Stomach smooth muscle (tissue), 2 donors: ENCODE results near the gene ESYT1.
"Not testable (repeated sequence)": the region's sequence is repeated elsewhere in the genome, so short reads cannot be mapped to it uniquely, and the experiment has no call there.

Experiments
- H3K27ac ChIP-seq: one replicate; pipeline ENCODE4 v1.7.0; 2013; ENCODE audit warnings: mild to moderate bottlenecking, low read length, inconsistent platforms
- H3K27me3 ChIP-seq, 2 donors: one replicate each; pipeline ENCODE4 v1.7.0; 2013; ENCODE audit warnings: low read length in 2 of 2; ENCODE audit not compliant: insufficient read depth in 2 of 2, control insufficient read depth in 1 of 2
- H3K36me3 ChIP-seq, 2 donors: one replicate each; pipeline ENCODE4 v1.7.0; 2013; ENCODE audit warnings: low read length in 2 of 2; ENCODE audit not compliant: control insufficient read depth in 2 of 2, insufficient read depth in 2 of 2
- H3K4me1 ChIP-seq: one replicate; pipeline ENCODE4 v1.7.0; 2013; ENCODE audit warnings: low read length; ENCODE audit not compliant: control insufficient read depth, insufficient read depth
- H3K4me3 ChIP-seq, 2 donors: one replicate each; pipeline ENCODE4 v1.7.0; 2013; ENCODE audit warnings: low read length in 2 of 2
- H3K9ac ChIP-seq, 2 donors: one replicate each; pipeline ENCODE4 v1.7.0; 2013; ENCODE audit warnings: low read length in 2 of 2, mild to moderate bottlenecking in 1 of 2
- H3K9me3 ChIP-seq, 2 donors: one replicate each; pipeline ENCODE4 v1.7.0; 2013; ENCODE audit warnings: low read length in 2 of 2; ENCODE audit not compliant: control insufficient read depth in 2 of 2
- donor health status: healthy.
- donor health status: Pancreatic carcinoma.

The ESYT1 gene

DNA sequence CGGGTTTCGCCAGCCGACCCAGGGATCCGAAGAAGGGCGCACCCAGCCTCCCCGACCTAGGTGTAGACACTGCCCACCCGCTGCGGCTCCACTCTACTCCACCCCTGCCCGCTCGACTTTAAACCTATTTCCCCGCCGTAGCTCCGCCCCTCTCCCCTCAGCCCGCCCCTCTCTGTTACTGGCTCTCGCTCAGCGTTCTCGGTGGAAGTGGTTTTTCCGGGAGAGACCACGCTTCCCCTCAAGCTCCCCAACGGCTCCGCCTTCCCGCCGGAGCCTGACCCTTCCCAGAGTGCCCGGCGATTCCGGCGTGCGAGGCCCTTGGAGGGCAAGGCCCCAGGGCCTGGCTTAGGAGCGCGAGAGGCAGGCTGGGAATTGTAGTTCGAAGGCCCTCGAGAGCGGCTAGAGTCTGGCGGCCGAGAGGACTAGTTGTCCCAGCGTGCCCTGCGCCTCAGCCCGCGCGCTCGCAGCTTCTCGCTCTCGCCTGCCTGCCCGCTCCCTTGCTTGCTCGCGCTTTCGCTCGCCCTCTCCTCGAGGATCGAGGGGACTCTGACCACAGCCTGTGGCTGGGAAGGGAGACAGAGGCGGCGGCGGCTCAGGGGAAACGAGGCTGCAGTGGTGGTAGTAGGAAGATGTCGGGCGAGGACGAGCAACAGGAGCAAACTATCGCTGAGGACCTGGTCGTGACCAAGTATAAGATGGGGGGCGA lies 23.8 kb upstream of the ESYT1 start, which contains the start of gene PA2G4:
Gene PA2G4, plus strand, starts transcription at position 451 of the 706 bp plus-strand sequence. Its CDS starts 179 bp downstream, at position 630.
- peak within 1 kb of the TSS; percentile 86 for H3K27ac ChIP-seq
- H3K4me1 ChIP-seq = peaks cover 26% of the 10 kb centered on the region
- peak within 1 kb of the TSS; percentile 90 to 94 for H3K9ac ChIP-seq
- H3K9me3 ChIP-seq = no peaks in the 10 kb centered on the region
- peaks cover 11 to 21% of the 10 kb centered on the region in 2 donors for H3K36me3 ChIP-seq
- H3K27me3 ChIP-seq = no peaks in the 10 kb centered on the region
- peak within 1 kb of the TSS; percentile 94 to 96 for H3K4me3 ChIP-seq

DNA sequence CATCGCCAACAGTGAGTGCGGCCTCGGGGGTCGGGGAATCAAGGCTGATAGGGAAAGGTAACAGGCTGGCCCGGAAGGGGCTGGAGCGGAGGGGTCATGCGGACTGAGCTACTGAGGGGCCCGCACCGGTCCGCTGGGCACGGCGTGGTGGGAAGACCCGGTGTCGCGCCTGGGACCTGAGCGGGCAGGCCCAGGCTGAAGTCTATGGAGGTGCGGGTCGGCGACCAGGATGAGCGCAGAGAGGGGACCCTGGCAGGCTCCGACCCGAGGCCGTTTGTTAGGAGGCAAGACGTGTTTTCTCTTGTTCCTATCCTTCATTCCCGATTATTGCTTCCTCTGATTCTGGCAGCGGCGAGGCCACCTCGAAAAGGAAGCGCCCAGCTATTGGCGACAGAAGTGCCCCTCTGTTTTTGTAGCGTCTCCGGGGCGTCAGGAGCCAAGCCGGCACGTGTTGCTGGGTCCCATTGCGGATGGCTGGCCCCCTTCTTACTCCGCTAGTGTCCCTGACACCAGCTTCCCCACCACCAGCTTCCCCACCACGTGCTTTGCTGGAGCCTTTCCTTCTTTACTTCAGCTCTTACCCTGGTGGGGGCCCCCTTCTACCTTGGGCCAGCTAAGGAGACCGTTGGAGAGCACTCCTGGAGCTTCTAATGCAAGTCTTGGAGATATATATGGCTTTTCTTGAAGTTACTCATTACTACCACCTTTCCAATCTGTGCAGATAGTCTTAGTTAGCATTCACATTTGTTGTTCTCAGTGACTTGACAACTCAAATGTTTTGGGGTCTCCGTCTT lies 23.1 kb upstream of the ESYT1 start:
- Histone ChIP-seq H3K27ac (peak overlapping the region; percentile 86), H3K9me3 (no peaks in the 10 kb centered on the region), H3K9ac (peak overlapping the region; percentile 90 to 94), H3K4me3 (peak overlapping the region; percentile 94 to 96), H3K36me3 (peaks cover 16 to 29% of the 10 kb centered on the region in 2 donors), H3K27me3 (no peaks in the 10 kb centered on the region), H3K4me1 (peaks cover 26% of the 10 kb centered on the region)

DNA sequence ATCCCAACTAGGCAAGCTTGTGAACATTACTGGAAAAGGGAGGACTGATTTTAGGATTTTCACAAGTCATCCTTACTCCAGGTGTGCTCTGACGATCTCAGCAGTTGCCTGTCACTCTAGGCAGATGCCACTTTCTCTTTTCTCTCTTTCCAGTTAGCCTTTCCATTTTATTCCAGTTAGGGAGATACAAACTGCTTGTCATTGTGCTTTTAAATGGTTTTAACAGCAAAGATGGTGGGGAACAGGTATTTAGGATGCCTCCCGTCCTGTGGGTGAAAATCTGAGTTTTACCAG lies 22.5 kb upstream of the ESYT1 start:
- peak overlapping the region; percentile 94 to 96 for H3K4me3 ChIP-seq
- peak overlapping the region; percentile 90 to 94 for H3K9ac ChIP-seq
- H3K36me3 ChIP-seq = peaks cover 21 to 34% of the 10 kb centered on the region in 2 donors
- no peak overlapping the region for H3K27ac ChIP-seq
- no peaks in the 10 kb centered on the region for H3K9me3 ChIP-seq
- H3K27me3 ChIP-seq = no peaks in the 10 kb centered on the region
- peaks cover 26% of the 10 kb centered on the region for H3K4me1 ChIP-seq

DNA sequence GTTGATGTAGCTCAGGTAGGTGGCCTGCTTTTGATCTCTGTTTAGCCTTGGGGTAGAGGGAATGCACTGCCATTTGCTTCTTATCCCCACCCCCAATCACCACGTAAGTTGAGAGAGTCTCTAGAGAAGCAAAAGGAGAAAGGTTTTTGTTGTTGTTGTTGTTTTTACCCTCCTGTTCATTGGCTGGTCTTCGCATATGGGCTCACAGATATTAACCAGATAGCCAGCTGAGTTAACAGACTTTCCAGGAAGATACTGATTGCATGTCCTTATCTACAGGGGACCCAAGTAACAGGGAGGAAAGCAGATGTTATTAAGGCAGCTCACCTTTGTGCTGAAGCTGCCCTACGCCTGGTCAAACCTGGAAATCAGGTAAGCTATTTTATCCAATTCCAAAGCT lies 20.8 kb upstream of the ESYT1 start:
- Histone ChIP-seq H3K27me3 (no peaks in the 10 kb centered on the region), H3K9ac (no peak overlapping the region), H3K4me1 (peaks cover 26% of the 10 kb centered on the region), H3K9me3 (no peaks in the 10 kb centered on the region), H3K36me3 (peaks cover 34 to 48% of the 10 kb centered on the region in 2 donors), H3K4me3 (no peak overlapping the region), H3K27ac (no peak overlapping the region)

DNA sequence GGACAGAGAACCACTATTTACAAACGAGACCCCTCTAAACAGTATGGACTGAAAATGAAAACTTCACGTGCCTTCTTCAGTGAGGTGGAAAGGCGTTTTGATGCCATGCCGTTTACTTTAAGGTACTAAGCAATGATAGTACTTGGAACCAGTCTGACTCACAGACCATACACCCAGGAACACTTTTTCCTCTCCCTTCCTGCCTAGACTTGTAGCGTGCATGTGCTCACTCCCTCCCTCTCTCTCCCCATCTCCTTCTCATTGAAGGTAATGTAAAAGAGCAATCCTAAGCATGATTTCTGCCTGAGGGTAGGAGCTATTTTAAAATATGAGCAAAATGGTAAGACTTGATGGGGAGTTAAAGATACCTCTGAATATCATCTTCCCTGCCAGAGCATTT lies 17.5 kb upstream of the ESYT1 start:
- peaks cover 36 to 56% of the 10 kb centered on the region in 2 donors for H3K36me3 ChIP-seq
- H3K27ac ChIP-seq = no peak overlapping the region
- H3K9me3 ChIP-seq = no peaks in the 10 kb centered on the region
- H3K27me3 ChIP-seq = no peaks in the 10 kb centered on the region
- H3K9ac ChIP-seq = no peak overlapping the region
- peaks cover 8% of the 10 kb centered on the region for H3K4me1 ChIP-seq
- no peak overlapping the region for H3K4me3 ChIP-seq

DNA sequence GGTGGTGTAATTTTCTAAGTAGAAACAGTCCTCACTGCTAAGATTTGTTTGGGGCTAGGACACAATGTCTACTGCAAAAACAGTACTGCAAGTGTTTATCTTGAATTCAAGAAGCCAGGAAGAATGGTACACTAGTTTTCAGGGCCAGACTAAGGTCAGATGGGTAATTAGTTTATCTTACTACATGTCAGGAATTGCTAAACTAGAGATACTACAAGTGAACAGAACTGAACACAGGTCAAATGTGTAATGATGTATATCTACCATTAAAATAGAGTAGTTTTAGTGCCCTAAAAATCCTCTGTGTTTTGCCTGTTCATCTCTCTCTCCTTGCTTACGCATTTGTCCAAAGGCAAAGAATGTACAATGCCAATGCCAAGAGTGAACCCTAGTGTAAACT lies 14.0 kb upstream of the ESYT1 start:
- Histone ChIP-seq H3K9me3 (no peaks in the 10 kb centered on the region), H3K27ac (no peak overlapping the region), H3K36me3 (peaks cover 25 to 36% of the 10 kb centered on the region in 2 donors), H3K4me3 (no peak overlapping the region), H3K9ac (no peak overlapping the region), H3K4me1 (peaks cover 13% of the 10 kb centered on the region), H3K27me3 (no peaks in the 10 kb centered on the region)

DNA sequence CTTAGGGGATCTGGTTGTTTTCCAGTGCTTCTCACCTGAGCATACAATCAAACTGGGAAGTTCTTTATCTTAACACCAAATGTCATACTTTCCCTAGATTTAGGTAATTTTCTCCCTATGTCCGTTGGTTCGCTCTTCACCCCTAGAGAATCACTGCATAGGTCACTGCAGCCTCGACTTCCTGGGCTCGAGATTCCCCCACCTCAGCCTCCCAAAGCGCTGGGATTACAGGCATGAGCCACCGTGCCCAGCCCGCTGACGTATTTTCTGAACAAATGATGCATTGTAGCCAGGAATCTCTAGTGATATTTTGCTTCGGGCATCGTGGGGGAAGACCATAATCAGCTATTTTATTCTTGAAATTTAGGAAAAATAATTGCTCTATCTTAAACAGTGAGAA lies 12.7 kb upstream of the ESYT1 start:
- Histone ChIP-seq H3K4me1 (peaks cover 26% of the 10 kb centered on the region), H3K27me3 (no peaks in the 10 kb centered on the region), H3K36me3 (peaks cover 20 to 25% of the 10 kb centered on the region in 2 donors), H3K4me3 (peak overlapping the region; percentile 99), H3K27ac (peak overlapping the region; percentile 98), H3K9me3 (no peaks in the 10 kb centered on the region), H3K9ac (peak overlapping the region; percentile 99 to 100)

DNA sequence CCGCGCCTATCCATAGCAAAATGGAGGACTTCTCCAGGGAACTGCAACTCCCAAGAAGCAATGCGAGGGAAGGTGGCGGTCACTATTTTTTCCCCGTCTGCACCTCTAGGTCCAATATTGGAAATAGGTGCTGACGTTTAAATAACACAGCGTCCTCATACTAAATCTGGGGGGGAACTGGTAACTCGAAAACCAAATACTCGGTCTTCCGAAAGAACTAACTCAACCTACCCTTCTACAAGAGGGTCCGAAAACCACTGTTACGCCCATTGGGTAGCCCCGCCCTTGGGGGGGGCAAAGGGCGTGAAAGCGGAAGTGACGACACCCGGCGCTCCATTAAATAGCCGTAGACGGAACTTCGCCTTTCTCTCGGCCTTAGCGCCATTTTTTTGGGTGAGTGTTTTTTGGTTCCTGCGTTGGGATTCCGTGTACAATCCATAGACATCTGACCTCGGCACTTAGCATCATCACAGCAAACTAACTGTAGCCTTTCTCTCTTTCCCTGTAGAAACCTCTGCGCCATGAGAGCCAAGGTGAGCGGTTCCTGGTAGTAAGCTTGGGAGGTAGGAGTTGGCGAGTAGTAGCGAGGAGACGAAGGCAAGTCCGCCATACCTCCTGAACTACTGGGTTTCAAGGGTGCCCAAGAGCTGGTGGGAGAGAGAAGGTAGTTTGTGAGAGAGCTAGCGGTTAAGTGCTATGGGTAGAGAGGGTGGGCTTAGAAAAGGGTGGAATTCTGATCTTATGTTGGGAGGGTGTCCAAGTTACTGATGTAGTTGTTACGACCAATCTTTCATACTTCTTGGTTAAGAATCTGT lies 11.6 kb upstream of the ESYT1 start, which contains the start of gene RPL41:
Gene RPL41, plus strand, starts transcription at position 367 of the 815 bp plus-strand sequence.
- H3K36me3 ChIP-seq = peaks cover 16 to 21% of the 10 kb centered on the region in 2 donors
- H3K9ac ChIP-seq = peak within 1 kb of the TSS; percentile 99 to 100
- H3K27me3 ChIP-seq = no peaks in the 10 kb centered on the region
- H3K27ac ChIP-seq = peak within 1 kb of the TSS; percentile 98
- H3K9me3 ChIP-seq = no peaks in the 10 kb centered on the region
- H3K4me1 ChIP-seq = peaks cover 37% of the 10 kb centered on the region
- peak within 1 kb of the TSS; percentile 99 for H3K4me3 ChIP-seq

DNA sequence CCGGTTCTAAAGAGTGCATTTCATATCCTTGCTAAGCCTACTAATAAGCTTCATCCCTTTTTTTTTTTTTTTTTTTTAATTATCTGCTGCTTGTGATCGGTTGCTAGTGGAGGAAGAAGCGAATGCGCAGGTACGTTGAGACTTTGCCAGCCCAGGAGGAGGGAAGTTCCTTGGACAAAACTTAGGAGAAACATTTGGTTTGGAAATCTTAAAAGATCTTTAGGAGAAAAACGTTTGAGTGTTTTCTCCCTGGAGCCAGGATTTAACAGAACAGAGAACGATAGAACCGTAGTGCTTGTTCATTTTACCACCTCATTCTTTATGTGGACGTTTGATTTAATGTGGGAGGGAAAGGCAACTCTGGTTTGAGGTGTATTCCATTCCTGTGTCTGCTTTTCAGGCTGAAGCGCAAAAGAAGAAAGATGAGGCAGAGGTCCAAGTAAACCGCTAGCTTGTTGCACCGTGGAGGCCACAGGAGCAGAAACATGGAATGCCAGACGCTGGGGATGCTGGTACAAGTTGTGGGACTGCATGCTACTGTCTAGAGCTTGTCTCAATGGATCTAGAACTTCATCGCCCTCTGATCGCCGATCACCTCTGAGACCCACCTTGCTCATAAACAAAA lies 10.9 kb upstream of the ESYT1 start:
- H3K27me3 ChIP-seq, H3K9me3 ChIP-seq: not testable (repeated sequence)
- peaks cover 44% of the 10 kb centered on the region for H3K4me1 ChIP-seq
- peak overlapping the region; percentile 98 for H3K27ac ChIP-seq
- H3K36me3 ChIP-seq = peaks cover 17 to 18% of the 10 kb centered on the region in 2 donors
- H3K4me3 ChIP-seq = peak overlapping the region; percentile 99
- H3K9ac ChIP-seq = peak overlapping the region; percentile 99 to 100
